Mucosa of gallbladder (tissue), 1 donor: ENCODE data around the gene PRKRA. TPM values are rescaled to one million over a fixed set of nuclear protein-coding genes. Genes with fewer than 3 reads are reported as not detected.
A peak's percentile ranks its signal among the peaks of the same experiment; 100 is the strongest.
"Not testable (repeated sequence)": the region's sequence is repeated elsewhere in the genome, so short reads cannot be mapped to it uniquely, and the experiment has no call there.

Experiments used
- DNase-seq: peaks from one replicate; pipeline ENCODE4 v3.0.0-alpha.2; 2020; ENCODE audit warnings: low spot score
- total RNA-seq: library from RNA; stranded (reverse); gene quantifications from one replicate; pipeline ENCODE4 v1.2.1, GENCODE V29; 2021
- donor health status: DM: no; HTN: no; CAD: no.

The PRKRA gene
- total RNA-seq, 1 donor from 2014 or later = 43.0 TPM

DNA sequence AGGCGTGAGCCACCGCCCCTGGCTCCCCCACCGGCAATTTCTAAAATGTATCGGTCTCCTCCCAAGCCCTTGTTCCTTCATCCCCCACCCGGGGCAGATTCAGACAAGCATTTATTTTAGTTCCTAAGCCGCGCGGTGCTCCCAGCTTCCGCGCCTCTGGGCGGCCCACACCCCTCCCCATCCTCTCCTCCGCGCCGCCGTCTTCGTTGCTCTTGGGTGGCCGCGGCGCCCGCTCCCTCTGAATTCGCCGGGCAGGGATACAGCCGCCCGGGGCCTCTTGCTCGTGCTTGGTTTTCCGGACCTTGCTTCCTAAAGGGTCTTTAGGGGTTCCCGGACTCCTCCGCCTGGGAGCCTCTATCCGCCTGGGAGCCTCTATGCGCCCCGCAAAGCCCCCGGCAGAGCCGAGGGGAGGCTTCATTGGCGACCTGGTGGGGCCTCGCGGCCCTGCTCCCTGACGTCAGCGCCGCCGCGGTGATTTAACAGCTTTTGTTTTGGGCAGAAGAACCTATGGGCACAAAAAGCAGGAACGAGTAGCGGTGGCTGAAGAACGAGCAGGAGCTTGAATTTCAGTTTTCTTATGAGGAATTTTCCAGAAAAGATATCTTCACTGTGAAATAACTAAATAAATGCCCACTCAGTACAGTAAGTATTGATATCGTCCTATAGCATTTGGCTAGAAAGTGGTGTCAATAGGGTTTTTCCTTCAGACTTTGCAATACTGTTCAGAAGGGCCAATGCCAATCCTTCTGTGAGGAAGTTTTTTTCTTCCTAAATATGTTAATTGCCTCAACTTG is 37.3 kb downstream of the PRKRA start:
- peak; percentile 64 for DNase-seq

DNA sequence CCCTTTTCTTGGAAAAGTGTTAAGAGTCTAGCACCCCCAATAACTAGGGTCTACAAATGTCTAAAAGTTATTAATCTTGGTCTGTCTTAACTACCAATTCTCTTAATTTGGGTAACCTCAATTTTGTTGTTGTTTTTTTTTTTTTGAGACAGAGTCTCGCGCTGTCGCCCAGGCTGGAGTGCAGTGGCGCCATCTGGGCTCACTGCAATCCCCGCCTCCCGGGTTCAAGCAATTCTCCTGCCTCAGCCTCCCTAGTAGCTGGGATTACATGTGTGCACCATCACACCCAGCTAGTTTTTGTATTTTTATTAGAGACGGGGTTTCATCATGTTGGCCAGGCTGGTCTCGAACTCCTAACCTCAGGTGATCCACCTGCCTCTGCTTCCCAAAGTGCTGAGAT is 38.5 kb downstream of the PRKRA start:
- DNase-seq = not testable (repeated sequence)

DNA sequence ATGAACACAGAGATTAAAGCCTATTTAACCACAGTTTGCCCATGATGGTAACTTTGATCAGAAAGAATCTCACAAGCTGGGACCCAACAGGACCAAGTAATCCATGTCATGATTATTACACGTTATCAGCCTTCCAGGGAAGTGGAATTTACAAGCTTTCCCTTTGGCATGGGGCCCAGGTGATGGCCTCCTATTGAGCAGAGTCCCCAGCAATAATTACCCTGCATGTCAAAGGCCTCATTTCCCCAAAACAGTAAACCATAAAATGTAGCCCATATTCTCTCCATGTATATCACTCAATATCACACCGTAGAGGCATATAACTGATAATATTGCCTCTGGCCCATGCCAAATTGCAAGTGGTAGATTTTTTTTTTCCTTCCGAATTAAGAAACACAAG is 38.9 kb downstream of the PRKRA start:
- DNase-seq = no peak

DNA sequence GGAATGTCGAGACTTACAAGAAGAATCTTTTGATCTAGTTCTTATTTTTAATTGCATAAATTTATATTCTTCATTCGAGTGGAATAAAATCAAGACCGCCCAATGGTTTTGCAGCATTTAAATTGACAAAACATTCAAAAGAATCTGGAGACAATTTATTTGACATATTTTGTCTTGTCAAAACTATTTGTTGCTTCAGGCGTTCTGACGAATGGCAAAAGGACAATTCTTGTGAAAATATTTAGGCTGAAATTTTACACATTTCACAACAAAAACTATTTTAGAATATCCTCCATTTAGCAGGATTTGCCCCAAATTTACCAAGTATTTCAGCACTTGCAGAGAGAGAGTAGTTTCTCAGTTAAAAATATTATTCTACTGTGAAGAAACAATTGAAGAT is 41.7 kb downstream of the PRKRA start:
- no peak for DNase-seq

DNA sequence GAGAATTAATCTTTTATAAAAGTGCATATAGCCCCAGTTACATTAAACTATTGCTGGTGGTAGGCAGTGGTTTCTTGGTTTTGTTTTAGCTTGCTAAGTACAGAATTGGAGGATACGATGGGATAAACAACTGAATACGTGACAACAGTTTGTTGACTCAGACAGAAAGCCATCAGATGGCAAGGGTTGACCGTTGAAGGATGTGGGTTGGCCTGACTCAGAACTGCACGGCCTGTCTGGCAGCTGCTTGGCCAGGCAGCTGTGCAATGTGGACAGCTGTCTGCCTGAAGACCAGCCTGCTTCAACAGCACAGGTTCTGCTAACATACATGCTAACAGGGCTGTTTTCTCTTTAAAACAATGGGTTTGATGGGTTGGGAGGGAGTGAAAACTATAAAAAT is 46.6 kb downstream of the PRKRA start:
- DNase-seq = no peak

DNA sequence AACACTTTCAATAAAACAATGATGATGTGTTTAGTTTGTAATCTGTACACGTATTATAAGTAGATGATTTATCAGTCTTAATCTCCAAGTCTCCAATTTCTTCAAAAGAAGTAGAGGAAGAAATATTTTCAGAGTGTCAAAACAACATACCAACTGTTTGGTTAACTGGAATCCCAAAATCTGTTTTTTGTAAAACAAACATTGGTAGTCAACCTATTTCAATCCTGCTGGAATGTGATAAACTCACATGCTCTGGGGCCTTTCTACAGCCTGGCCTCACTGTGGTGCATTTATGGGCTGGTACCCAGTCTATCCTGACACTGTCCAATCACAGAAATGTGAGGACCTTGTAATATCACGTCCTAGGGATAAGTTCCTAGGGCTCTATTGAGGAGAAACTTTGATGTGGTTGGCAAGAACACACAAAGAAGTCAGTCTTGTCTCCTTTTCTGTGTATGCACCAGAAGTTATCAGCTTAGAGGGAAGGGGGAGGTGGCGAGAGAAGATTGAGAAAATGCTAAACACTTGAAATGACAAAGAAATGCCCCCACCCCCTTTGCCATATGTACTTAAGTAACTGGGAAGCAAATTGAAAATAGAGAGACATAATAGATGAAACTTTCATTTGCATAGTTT is 47.2 kb downstream of the PRKRA start:
- no peak for DNase-seq

DNA sequence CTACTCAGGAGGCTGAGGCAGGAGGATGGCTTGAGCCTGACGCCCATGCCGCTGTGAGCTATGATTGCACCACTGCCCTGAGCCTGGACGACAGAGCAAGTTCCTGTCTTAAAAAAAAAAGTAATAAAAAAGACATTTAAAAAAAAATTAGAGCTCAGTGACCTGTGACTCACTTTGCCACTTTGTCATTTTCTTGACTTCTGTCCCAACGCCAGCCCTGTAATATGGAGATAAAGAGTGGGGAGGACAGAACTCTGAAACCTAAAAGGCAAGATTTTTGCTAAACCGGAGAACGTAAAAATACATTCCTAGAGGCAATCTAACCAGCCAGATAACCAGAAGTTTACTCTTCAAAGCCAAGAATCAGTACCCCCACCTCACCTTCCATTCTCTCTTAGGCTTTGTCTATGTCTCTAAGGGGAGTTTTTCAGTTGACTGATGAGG is 49.0 kb downstream of the PRKRA start:
- no peak for DNase-seq

DNA sequence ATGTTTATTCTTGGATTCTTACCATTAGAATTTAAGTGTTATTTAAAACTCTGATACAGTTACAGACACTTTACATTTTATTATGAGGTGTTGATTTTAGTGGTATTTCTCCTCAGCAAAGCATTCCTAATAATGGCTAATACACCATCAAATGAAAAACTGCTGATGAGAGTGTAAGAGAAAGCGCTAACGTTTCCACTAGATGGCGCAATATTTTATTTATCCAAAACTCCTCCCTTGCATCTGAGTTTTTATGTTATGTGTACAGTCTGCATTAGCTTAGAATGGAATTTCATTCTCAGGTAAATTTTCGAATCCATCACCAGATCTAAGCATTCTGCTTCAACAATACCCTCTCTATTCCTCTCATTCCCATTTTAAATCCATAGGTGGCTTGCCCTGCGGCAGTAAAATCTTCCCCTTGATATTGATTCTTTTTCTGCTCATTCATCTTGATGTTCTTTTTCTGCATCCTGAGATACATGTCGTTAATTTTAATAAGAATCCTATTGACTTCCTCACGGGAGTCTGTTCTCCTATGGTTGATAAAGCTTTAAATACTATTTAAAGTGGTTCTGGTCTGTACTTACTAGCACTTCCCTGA is 53.9 kb downstream of the PRKRA start:
- DNase-seq = no peak

DNA sequence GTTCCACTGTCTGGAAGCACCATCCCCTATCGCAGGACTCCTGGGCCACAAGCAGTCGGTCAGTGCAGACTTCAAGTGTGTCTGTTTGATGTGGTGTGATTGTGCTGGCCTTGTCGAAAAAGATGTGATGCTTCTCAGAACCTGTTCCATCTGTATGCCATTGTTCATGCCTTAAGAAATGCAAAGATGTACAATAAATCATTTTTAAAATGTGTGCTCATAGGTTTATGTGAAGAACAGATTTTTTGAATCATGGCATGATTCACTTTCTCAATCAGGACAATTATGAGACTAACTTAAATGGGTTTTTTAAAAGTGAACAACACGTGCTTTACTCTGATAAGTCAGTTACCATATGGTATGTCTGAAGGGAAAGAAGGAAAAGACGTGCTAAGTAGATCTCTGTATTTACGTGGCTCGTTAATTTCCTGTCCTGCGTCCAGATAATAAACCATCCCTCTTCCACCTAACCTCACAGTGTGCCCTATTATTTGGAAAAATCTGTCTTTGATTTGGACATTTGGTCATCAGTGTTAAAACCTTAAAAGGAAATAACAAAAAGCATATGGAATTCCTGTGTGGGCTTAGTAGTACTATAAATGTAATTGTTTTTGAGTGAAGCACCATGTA is 54.9 kb downstream of the PRKRA start:
- no peak for DNase-seq

DNA sequence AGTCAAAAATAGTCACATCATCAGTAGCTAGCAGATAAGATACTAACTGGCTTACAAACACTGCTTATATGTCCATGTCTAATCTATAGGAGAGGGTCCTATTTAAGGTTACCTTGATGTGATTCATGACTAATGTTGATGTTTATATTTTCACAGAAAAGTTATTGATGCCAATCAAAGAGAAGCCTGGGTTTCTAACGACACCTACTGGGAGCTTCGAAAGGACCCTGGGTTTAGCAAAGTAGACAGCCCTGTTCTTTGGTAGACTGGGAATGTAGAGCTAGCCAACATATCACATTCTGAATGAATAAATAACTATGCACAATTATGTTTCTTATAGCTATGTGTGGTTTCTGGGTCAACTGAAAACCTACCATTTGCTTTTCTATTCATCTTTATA is 55.7 kb downstream of the PRKRA start:
- no peak for DNase-seq

DNA sequence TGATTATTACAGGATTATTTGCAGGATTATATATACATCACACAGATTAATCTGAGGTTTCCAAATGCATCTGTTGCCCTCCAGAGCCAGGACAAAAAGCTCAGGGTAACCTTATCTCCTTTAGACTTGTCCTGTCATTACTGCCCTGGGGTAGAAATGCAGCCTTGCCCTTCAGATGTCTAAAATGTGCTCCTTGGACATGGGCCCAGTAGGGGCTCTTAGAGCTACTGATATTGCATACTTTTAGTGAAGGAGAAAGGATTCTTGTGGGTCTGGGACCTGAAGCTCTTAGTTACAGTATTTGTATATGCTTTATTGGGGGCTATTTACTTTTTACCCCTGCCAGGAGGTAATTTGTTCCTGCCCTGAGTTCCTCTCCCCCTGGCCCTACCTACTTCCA is 56.1 kb downstream of the PRKRA start:
- DNase-seq = no peak

DNA sequence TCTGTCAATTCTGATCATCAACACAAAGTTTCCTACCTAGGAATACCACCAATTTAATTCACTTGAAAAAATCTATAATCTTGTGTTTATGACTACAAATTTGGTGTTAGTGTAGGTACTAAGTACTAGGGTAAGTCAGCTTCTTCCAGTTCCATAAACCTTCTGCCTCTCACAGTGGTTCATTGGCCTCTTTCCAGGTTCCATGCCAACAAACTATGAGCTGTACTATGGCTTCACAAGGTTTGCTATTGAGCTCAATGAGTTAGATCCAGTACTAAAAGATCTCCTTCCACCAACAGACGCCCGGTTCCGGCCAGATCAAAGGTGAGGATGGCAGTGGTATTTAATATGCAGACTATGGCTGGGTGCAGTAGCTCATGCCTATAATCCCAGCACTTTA is 58.8 kb downstream of the PRKRA start:
- no peak for DNase-seq

DNA sequence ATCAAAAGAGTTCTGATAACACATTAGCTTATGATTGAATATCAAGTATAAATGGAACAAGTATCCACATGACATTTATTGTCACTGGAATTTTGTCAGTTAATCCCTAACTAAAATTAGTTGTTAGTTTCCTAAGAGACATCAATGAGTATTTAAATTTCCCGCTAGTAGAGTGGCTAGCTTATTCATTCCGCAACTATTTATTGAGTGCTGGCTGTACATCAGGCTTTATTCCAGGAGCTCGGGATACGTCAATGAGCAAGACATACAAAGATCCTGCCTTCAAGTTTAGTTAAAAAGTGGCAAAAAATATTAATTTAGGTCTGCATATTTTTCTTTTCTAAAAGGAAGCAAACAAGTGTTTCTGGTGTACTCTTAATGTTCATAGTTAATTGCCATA is 59.3 kb downstream of the PRKRA start:
- no peak for DNase-seq

DNA sequence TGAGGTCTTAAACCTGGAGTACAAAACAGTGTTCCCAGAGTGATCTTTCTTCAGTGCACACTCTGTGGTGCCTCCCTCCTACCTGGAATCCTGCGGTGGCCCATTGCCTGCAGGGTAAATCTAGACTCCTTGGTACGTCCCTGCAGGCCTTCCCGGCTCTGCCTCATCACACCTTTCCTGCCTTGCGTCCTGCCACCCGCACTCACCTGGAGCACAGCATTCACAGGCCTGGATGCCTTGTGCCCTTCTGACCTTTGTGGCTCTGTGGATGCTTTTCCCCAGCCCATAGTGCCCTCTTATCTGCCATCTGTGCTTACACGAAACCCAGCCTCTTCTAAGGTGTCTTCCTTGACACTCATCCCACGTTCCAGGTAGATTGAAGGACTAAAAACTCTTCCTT is 62.7 kb downstream of the PRKRA start:
- DNase-seq = no peak

DNA sequence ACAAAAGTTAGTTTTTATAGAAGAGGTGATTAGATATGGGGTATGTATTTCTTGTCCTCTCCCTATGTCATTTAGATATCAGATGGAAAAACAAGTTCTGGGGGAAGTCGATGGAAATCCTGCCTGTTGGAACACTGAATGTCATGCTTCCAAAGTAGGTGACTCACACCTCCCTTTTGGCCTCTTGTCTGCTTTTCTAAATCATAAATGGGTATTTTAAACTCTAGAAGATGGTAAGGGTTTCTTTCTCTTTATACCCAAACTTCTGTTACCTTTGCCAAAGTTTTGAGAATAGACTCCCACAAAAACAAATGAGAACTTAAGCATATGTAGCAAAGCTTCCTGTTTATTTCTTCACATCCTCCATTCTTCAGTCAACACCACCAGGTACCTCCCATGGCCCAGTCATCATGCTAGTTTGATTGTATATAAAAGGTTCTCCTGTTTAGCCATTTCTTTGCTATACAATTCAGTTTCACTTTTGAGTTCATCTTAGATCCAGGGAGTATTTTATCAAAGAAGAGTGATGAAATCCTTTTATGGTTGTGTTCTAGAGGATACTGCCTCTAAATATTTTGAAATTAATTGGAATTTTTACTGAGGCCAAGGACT is 63.9 kb downstream of the PRKRA start:
- DNase-seq = no peak

DNA sequence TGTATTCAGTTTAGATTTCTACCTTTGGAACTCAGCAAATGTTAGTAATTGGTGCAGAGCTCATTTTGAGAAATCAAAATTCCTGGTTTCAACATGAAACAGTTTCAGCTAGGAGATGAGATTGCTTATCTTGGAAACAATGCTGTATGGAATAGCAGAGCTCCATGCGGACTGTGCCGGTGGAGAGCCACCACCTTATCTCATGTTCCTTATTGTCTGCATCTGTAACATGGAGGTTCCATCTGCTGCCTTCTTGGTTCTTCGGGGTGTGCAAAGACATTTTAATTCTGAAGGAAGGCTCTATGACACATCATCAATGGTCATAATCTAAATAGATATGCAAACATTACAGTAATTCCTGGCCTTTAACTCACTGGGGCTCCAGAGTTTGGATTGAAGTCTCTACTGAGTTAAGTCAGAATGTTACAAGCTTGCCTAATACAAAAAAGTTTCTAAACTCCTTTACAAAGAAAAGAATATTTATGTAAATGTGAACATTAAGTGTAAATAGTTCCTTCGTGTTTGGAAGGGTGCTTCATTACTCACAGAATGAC is 65.3 kb downstream of the PRKRA start:
- no peak for DNase-seq

DNA sequence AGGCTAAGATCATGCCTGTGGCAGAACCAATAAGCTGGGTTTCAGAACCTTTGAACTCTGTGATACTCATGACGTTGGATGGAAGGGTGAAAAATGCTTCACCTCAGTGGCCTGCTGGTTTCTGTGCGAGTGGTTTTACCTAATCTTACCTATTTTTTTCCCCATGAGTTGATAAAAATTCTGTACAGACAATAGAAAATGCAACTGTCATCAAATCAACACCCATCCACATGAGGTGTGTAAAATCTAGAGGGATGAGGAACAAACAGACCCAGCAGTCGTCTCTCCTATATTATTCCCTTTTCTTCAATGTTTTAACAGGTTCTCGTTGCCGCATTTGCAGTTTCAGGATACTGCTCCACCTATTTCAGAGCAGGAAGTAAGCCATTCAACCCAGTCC is 67.3 kb downstream of the PRKRA start:
- DNase-seq = no peak

Other genes starting within 250 kb of the PRKRA start
- gene PJVK, start 203 bp upstream of the PRKRA start, total RNA-seq = 3.1 TPM
- 9.1 TPM for gene FKBP7, start 27.4 kb upstream of the PRKRA start, total RNA-seq
- gene PLEKHA3, start 29.3 kb upstream of the PRKRA start, total RNA-seq = 37.4 TPM